Astrocyte (in vitro differentiated cells and primary cell): ENCODE measurements around the gene OR52E8. TPM values are rescaled to one million over a fixed set of nuclear protein-coding genes. Genes with fewer than 3 reads are reported as not detected.

Experiments
- DNase-seq: peaks from one replicate; pipeline ENCODE4 v3.0.0-alpha.2; 2010; ENCODE audit warnings: low read depth
- FAIRE-seq: peaks from 2 replicates; lab custom pipeline; 2011; peaks lifted over from hg19 to GRCh38; lab: Jason Lieb, UNC
- H2AFZ ChIP-seq: 2 replicates; pipeline ENCODE4 v1.6.0; 2012; ENCODE audit warnings: low read depth, low read length, inconsistent platforms
- H3K27ac ChIP-seq: 2 replicates; pipeline ENCODE4 v1.5.1; 2011; ENCODE audit warnings: low read depth, low read length, inconsistent platforms
- H3K27me3 ChIP-seq: 2 replicates; pipeline ENCODE4 v1.6.0; 2011; ENCODE audit warnings: low read length, inconsistent platforms; ENCODE audit not compliant: insufficient read depth
- H3K36me3 ChIP-seq: 2 replicates; pipeline ENCODE4 v1.5.1; 2011; ENCODE audit warnings: low read length, inconsistent platforms; ENCODE audit not compliant: insufficient read depth
- H3K4me1 ChIP-seq: 2 replicates; pipeline ENCODE4 v1.5.1; 2011; ENCODE audit warnings: low read length, inconsistent platforms; ENCODE audit not compliant: insufficient read depth
- H3K4me2 ChIP-seq: 2 replicates; pipeline ENCODE4 v1.6.0; 2012; ENCODE audit warnings: low read length, inconsistent platforms
- H3K4me3 ChIP-seq: 2 replicates; pipeline ENCODE4 v1.5.1; 2011; ENCODE audit warnings: low read depth, mild to moderate bottlenecking, low read length, inconsistent platforms; ENCODE audit not compliant: insufficient read depth
- H3K79me2 ChIP-seq: 2 replicates; pipeline ENCODE4 v1.6.0; 2012; ENCODE audit warnings: mild to moderate bottlenecking, low read length, inconsistent platforms; ENCODE audit not compliant: insufficient read depth
- H3K9ac ChIP-seq: 2 replicates; pipeline ENCODE4 v1.6.0; 2012; ENCODE audit warnings: mild to moderate bottlenecking, low read length, inconsistent platforms
- H3K9me3 ChIP-seq: 2 replicates; pipeline ENCODE4 v1.5.1; 2012; ENCODE audit warnings: low read depth, mild to moderate bottlenecking, low read length, inconsistent platforms; ENCODE audit not compliant: insufficient read depth
- H4K20me1 ChIP-seq: 2 replicates; pipeline ENCODE4 v1.6.0; 2012; ENCODE audit warnings: low read length, inconsistent platforms; ENCODE audit not compliant: insufficient read depth
- H3K27ac Mint-ChIP-seq: one replicate; pipeline ENCODE4 v1.8.0; 2021; ENCODE audit warnings: mild to moderate bottlenecking, mixed read lengths; ENCODE audit not compliant: unreplicated experiment
- H3K27me3 Mint-ChIP-seq: one replicate; pipeline ENCODE4 v1.8.0; 2021; ENCODE audit warnings: low read depth, mixed read lengths; ENCODE audit not compliant: unreplicated experiment
- H3K36me3 Mint-ChIP-seq: one replicate; pipeline ENCODE4 v1.8.0; 2021; ENCODE audit warnings: low read depth, mixed read lengths; ENCODE audit not compliant: unreplicated experiment
- H3K4me1 Mint-ChIP-seq: one replicate; pipeline ENCODE4 v1.8.0; 2021; ENCODE audit warnings: low read depth, mixed read lengths; ENCODE audit not compliant: unreplicated experiment
- H3K4me3 Mint-ChIP-seq: one replicate; pipeline ENCODE4 v1.8.0; 2021; ENCODE audit warnings: mild to moderate bottlenecking, moderate library complexity, mixed read lengths; ENCODE audit not compliant: unreplicated experiment
- H3K9me3 Mint-ChIP-seq: one replicate; pipeline ENCODE4 v1.8.0; 2021; ENCODE audit warnings: mild to moderate bottlenecking, mixed read lengths; ENCODE audit not compliant: unreplicated experiment
- EZH2 ChIP-seq: IDR thresholded peaks from 2 replicates; pipeline ENCODE4 v1.6.1; 2012; ENCODE audit warnings: mild to moderate bottlenecking, low read length, inconsistent platforms; ENCODE audit not compliant: insufficient read depth
- total RNA-seq: library from RNA; stranded (reverse); gene quantifications from 2 replicates; pipeline ENCODE4 v1.2.1, GENCODE V29; 2021
- TF ChIP-seq, protein P1 (sequence below): IDR thresholded peaks from 2 replicates; pipeline ENCODE4 v1.5.1; 2011; ENCODE audit warnings: low read depth, mild to moderate bottlenecking, inconsistent platforms, low read length, moderate library complexity; ENCODE audit not compliant: insufficient read depth

OR52E8 gene
- total RNA-seq, 1 donor from 2014 or later: not detected

DNA sequence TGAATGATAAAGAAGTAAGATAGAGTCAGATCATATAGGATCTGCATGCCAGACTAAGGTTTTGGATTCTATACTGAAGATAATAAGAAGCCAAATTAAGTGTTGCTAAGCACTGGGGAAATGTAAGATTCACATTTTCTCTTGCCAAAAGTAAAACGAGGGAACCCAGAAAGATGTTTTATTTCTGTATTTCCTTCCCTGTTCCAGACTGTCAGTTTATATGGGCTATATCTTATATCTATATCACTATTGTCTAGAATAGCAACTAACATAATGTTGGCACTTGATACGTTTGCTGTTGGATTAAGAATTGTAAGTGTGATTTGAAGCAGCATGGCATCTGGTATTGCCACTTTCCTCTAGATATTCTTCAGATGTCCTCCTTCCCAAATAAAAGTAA is 24.0 kb downstream of the OR52E8 start:
- Mint-ChIP-seq H3K4me3 (no peak overlapping the region), H3K4me1 (peaks cover 8% of the 10 kb centered on the region), H3K9me3 (peaks cover 2% of the 10 kb centered on the region), H3K27me3 (no peaks in the 10 kb centered on the region), H3K27ac (no peak overlapping the region), H3K36me3 (no peaks in the 10 kb centered on the region)
- Histone ChIP-seq H3K4me1 (no peaks in the 10 kb centered on the region), H3K4me3 (no peak overlapping the region), H2AFZ (no peak overlapping the region), H3K27me3 (no peaks in the 10 kb centered on the region), H3K27ac (no peak overlapping the region), H3K36me3 (no peaks in the 10 kb centered on the region), H3K9ac (no peak overlapping the region), H3K79me2 (no peaks in the 10 kb centered on the region), H3K9me3 (no peaks in the 10 kb centered on the region), H3K4me2 (no peak overlapping the region), H4K20me1 (no peaks in the 10 kb centered on the region)
- FAIRE-seq: no peak
- no peak for DNase-seq
- TF ChIP-seq, protein P1, sequence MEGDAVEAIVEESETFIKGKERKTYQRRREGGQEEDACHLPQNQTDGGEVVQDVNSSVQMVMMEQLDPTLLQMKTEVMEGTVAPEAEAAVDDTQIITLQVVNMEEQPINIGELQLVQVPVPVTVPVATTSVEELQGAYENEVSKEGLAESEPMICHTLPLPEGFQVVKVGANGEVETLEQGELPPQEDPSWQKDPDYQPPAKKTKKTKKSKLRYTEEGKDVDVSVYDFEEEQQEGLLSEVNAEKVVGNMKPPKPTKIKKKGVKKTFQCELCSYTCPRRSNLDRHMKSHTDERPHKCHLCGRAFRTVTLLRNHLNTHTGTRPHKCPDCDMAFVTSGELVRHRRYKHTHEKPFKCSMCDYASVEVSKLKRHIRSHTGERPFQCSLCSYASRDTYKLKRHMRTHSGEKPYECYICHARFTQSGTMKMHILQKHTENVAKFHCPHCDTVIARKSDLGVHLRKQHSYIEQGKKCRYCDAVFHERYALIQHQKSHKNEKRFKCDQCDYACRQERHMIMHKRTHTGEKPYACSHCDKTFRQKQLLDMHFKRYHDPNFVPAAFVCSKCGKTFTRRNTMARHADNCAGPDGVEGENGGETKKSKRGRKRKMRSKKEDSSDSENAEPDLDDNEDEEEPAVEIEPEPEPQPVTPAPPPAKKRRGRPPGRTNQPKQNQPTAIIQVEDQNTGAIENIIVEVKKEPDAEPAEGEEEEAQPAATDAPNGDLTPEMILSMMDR: no peak
- TF ChIP-seq EZH2: no peak

DNA sequence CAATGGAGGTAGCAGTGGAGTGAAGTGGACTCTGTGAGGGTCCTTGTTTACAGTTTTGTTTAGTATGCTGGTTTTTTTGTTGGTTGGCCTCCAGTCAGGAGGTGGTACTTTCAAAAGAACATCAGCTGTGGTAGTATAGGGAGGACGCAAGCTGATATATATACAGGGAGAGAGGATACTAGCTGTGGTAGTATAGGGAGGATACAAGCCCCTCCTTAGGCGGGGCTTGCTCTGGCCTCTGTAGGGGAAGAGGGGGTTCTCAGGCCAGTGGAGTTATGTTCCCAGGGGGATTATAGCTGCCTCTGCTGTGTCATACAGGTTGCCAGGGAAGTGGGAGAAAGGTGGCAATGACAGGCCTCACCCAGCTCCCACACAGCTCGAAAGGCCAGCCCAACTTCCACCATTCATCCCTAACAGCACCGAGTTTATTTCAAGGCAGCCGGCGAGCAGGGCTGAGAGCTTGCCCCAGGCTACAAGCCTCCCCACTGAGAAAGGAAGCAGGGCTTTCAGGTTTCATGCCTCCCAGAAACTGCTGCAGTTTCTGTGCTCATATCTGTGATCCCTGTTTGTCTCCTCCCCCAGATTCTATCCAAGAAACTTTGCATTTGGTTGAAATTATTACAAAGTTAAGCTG is 26.2 kb downstream of the OR52E8 start:
- Mint-ChIP-seq H3K27ac (no peak overlapping the region), H3K9me3 (peaks cover 2% of the 10 kb centered on the region), H3K27me3 (no peaks in the 10 kb centered on the region), H3K36me3 (no peaks in the 10 kb centered on the region), H3K4me1 (no peaks in the 10 kb centered on the region), H3K4me3 (no peak overlapping the region)
- Histone ChIP-seq H2AFZ (no peak overlapping the region), H3K9me3 (no peaks in the 10 kb centered on the region), H3K27ac (no peak overlapping the region), H3K4me3 (no peak overlapping the region), H3K4me2 (no peak overlapping the region), H3K27me3 (no peaks in the 10 kb centered on the region), H3K79me2 (no peaks in the 10 kb centered on the region), H3K4me1 (no peaks in the 10 kb centered on the region), H4K20me1 (no peaks in the 10 kb centered on the region), H3K9ac (no peak overlapping the region), H3K36me3 (no peaks in the 10 kb centered on the region)
- no peak for FAIRE-seq
- TF ChIP-seq EZH2: no peak
- TF ChIP-seq, protein P1: no peak
- DNase-seq: no peak

DNA sequence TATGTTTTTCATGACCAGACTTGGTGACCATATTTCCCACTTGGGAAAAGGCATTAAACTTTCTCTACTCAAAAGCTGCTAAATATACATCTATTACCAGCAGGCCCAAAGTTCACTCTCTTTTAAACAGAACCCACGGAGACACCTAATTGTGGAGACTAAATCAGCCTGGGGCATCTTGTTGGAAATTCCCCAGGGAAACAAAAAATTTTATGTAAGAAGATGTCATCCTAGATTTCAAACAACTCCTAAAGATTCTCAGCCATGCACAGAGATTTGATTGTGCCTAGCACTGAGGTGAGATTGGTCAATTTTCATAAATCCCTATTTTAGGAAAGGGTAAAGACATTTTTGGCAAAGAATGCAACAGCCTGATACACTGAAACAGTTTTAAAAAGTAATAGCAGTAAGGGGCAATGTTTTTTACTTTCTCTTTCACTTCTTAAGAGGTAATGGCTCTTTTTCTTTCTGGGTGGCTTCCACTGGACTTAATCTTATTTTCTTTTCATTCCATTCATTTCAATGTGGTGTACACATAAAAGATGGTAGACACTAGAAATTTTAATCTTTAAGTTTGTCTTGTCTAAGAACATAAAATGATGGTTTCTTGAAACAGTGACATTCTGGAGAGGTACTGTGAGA is 39.1 kb downstream of the OR52E8 start:
- no peak overlapping the region for H3K9ac ChIP-seq
- no peaks in the 10 kb centered on the region for H3K36me3 ChIP-seq
- no peak overlapping the region for H3K27ac ChIP-seq
- H3K9me3 Mint-ChIP-seq: no peaks in the 10 kb centered on the region
- DNase-seq: no peak
- TF ChIP-seq EZH2: no peak
- TF ChIP-seq, protein P1: no peak
- H3K9me3 ChIP-seq: no peaks in the 10 kb centered on the region
- no peaks in the 10 kb centered on the region for H4K20me1 ChIP-seq
- no peaks in the 10 kb centered on the region for H3K27me3 ChIP-seq
- no peaks in the 10 kb centered on the region for H3K4me1 ChIP-seq
- no peak overlapping the region for H3K27ac Mint-ChIP-seq
- no peaks in the 10 kb centered on the region for H3K36me3 Mint-ChIP-seq
- H3K4me2 ChIP-seq: no peak overlapping the region
- FAIRE-seq: no peak
- no peak overlapping the region for H3K4me3 ChIP-seq
- peaks cover 2% of the 10 kb centered on the region for H3K4me1 Mint-ChIP-seq
- H3K27me3 Mint-ChIP-seq: no peaks in the 10 kb centered on the region
- H2AFZ ChIP-seq: no peak overlapping the region
- H3K4me3 Mint-ChIP-seq: no peak overlapping the region
- H3K79me2 ChIP-seq: no peaks in the 10 kb centered on the region
